CD4-positive, alpha-beta T cell treated with Interferon alpha-2 for 1 hour (primary cell): ENCODE results near the gene HNF4A.

Experiments
- DNase-seq, 2 donors: peaks; one replicate each; pipeline ENCODE4 v3.0.0-alpha.2; 2020 to 2022

Gene HNF4A

GRCh38 chr20:44428174-44429016 lies 72.9 kb downstream of the HNF4A start:
- DNase-seq: no peak

GRCh38 chr20:44429017-44429339 lies 73.5 kb downstream of the HNF4A start:
- no peak for DNase-seq

- DNase-seq: no peak
Measured at GRCh38 chr20:44429419-44430269, 74.1 kb downstream of the HNF4A start.

- DNase-seq: no peak
Measured at GRCh38 chr20:44430270-44431065, 75.0 kb downstream of the HNF4A start.

- no peak for DNase-seq
Measured at GRCh38 chr20:44431118-44431501, 75.6 kb downstream of the HNF4A start.

- no peak for DNase-seq
Measured at GRCh38 chr20:44431502-44432234, 76.2 kb downstream of the HNF4A start.

- DNase-seq: no peak
Measured at GRCh38 chr20:44432618-44433577, 77.4 kb downstream of the HNF4A start.

- DNase-seq: no peak
Measured at GRCh38 chr20:44433751-44434538, 78.4 kb downstream of the HNF4A start.

GRCh38 chr20:44435630-44436335 lies 80.3 kb downstream of the HNF4A start:
- DNase-seq: no peak

GRCh38 chr20:44436393-44436792 lies 80.9 kb downstream of the HNF4A start:
- no peak for DNase-seq

- no peak for DNase-seq
Measured at GRCh38 chr20:44437497-44437896, 82.0 kb downstream of the HNF4A start.

GRCh38 chr20:44438782-44439181 lies 83.3 kb downstream of the HNF4A start:
- DNase-seq: no peak

- no peak for DNase-seq
Measured at GRCh38 chr20:44439318-44439717, 83.8 kb downstream of the HNF4A start.

- no peak for DNase-seq
Measured at GRCh38 chr20:44442298-44443070, 87.0 kb downstream of the HNF4A start.

- DNase-seq: no peak
Measured at GRCh38 chr20:44445742-44446710, 90.5 kb downstream of the HNF4A start.

- no peak for DNase-seq
Measured at GRCh38 chr20:44447827-44448419, 92.4 kb downstream of the HNF4A start.
